ENCODE data around the gene NAP1L4.

GRCh38 chr11:3016861-3017260, 24.7 kb upstream of the NAP1L4 start:
- no peak for TF ChIP-seq CTCF (IDR thresholded peaks at IDR 0.05; ENCODE audit: low read depth, low read length)
- TF ChIP-seq EZH2phosphoT487 (IDR thresholded peaks at IDR 0.05; ENCODE audit: low read depth), result no peak

All from OCI-LY3 (cell line).